ENCODE data around the gene RAP1GAP.

DNA sequence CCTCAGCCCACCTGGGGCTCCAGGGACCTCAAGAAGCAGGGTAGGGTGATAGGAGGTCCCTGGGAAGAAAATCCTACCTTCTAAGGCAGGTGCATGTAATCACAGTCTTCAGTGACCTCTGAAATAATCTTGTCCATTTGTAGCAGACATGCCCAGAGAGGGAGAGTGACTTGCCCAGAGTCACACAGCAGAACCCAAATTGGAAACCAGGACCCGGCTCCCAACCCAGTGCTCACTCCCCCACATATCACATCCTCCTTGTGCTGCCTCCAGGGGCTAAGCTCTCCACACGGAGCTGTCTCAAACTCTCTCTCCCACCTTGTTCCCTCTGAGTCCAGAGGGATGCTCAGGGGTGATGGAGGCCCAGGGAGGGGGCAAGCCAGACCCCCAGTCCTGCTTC is 72.5 kb downstream of the RAP1GAP start:
- TF ChIP-seq, protein P1, sequence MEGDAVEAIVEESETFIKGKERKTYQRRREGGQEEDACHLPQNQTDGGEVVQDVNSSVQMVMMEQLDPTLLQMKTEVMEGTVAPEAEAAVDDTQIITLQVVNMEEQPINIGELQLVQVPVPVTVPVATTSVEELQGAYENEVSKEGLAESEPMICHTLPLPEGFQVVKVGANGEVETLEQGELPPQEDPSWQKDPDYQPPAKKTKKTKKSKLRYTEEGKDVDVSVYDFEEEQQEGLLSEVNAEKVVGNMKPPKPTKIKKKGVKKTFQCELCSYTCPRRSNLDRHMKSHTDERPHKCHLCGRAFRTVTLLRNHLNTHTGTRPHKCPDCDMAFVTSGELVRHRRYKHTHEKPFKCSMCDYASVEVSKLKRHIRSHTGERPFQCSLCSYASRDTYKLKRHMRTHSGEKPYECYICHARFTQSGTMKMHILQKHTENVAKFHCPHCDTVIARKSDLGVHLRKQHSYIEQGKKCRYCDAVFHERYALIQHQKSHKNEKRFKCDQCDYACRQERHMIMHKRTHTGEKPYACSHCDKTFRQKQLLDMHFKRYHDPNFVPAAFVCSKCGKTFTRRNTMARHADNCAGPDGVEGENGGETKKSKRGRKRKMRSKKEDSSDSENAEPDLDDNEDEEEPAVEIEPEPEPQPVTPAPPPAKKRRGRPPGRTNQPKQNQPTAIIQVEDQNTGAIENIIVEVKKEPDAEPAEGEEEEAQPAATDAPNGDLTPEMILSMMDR (IDR thresholded peaks at IDR 0.05), result no peak
- no peak for TF ChIP-seq EZH2 (IDR thresholded peaks at IDR 0.05)
- TF ChIP-seq EZH2phosphoT487 (IDR thresholded peaks at IDR 0.05), result no peak
